ENCODE data around the gene NGF.
A peak's percentile ranks its signal among the peaks of the same experiment; 100 is the strongest.

NGF gene

DNA sequence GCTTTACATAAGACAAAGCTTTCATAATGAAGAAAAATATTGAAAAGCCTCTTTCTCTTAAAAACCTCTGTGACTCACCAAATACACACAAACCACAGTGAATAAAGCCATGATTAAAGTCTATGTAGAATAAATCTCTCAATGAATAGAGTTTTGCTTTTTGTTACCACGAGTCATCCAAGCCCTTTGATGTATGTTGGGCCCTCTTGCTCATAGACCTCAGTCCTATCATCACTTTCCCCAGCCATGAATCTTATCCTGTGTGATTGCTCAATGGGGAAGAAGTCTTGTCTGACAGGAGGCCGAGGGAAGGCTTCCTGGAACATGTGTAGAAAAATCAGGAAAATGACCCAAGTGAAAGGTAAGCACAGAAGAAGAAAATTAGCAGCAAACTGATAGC is 60.8 kb downstream of the NGF start:
- DNase-seq, result no peak

DNA sequence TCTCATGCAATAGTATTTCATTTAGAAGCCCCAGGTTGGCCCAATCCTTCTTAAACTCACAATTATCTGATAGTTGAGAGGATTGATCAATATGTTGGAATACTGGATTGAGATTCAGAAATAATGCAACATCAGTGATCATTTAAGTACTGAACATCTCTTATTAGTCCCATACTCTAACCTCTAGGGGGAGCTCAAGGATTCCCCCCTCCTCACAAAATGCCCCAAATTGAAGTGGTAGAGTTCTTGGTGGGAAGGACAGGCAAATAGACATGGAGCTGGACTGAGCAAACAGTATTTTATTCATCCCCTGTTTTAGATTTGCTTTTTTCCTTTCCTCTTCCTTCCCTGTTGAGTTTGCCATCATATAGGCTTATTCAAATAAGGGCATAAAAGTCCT is 62.8 kb downstream of the NGF start:
- DNase-seq, result peak; percentile 21 to 42

DNA sequence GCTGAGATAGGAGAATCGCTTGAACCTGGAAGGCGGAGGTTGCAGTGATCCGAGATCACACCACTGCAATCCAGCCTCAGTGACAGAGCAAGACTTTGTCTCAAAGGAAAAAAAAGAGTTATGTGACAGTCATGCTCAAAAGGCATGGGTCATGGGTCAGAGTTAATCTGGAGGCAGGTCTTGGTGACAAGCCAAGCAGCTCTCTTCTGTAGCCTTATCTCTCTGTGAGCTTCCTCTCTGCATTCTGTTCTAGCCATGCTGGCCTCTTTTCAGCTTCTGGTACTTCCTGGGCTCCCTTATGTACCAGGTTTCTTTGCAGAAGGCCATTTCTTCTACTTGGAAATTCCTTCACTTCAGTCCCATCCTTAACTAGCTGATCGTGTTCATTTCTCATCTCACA is 63.6 kb downstream of the NGF start:
- no peak for DNase-seq

GRCh38 chr1:115266729-115267421 is 71.2 kb downstream of the NGF start:
- no peak for DNase-seq

DNA sequence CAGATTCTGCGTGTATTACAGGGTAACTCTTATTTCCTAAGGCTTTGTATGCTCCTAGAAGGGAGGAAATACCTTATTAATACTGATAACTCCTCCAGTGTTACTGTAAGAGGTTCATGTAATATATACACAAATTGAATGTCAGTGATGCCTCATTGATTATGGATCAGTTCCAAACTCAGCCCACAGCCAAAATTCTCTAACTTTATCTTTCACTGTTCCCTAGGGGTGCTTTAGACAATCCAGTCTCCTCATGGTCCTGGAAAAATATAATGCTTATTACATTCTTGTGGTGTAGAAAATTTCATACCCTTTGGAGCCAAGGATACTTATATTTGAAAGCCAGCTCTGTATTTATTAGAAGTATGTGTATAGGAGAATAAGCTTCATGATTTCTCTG is 73.0 kb downstream of the NGF start:
- no peak for DNase-seq

DNA sequence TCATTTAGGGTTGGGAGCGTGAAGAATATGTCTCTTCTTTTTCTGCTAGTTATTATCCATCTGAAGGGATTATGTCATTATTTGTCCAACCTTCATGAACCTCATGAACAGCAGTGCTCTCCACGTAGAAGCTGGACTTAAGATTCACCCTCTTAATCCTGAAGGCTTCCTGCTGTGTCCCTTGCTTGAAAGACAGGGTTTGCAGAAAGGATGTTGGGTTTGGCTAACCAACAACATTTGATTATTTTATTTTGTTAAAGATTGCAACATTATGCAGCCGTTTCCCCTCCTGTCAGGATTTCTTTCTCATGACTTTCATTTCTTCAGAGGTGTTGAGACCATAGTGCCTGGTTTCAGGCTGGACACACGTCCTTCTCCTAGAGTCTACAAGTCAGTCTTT is 75.2 kb downstream of the NGF start:
- no peak for DNase-seq

GRCh38 chr1:115261496-115261895 is 76.6 kb downstream of the NGF start:
- no peak for DNase-seq

GRCh38 chr1:115258302-115258866 is 79.7 kb downstream of the NGF start:
- DNase-seq, result no peak

DNA sequence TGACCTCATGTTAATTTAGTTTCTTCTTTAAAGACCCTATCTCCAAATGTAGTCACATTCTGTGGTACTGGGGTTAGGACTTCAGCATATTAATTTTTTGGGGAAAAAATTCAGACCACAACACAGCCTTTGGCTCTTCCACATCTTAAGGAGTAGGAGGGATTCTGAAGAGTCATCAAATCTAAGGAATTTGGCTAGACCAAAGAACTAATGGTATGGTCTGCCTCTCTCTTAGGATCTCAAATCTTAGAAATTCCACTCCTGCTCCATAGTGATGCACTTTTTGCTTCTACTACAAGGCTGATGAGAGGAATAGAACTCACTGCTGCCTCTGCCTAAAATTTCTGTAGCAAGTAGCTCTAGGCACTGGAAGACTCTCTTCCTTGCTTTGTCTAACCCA is 80.5 kb downstream of the NGF start:
- no peak for DNase-seq

- no peak for DNase-seq
Measured at GRCh38 chr1:115255154-115255553, 82.9 kb downstream of the NGF start.

- DNase-seq, result no peak
Measured at GRCh38 chr1:115252585-115252984, 85.5 kb downstream of the NGF start.

GRCh38 chr1:115251856-115252255 is 86.2 kb downstream of the NGF start:
- no peak for DNase-seq

DNA sequence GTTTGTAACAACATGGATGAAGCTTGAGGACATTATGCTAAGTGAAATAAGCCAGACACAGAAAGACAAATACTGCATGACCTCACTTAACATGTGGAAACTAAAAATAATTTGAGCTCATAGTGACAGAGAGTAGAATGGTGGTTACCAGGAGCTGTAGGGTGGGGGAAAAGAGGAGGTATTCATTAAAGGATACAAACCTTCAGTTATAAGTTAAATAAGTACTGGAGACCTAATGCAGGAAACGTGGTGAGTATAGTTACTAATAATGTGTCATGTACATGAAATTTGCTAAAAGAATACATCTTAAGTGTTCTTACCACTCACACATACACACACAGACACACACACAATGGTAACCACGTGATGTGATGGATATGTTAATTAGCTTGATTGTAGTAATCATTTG is 86.7 kb downstream of the NGF start:
- no peak for DNase-seq

- DNase-seq, result no peak
Measured at GRCh38 chr1:115246526-115246925, 91.5 kb downstream of the NGF start.

- no peak for DNase-seq
Measured at GRCh38 chr1:115245227-115245626, 92.8 kb downstream of the NGF start.

- no peak for DNase-seq
Measured at GRCh38 chr1:115242543-115242942, 95.5 kb downstream of the NGF start.

- DNase-seq, result no peak
Measured at GRCh38 chr1:115241309-115241708, 96.7 kb downstream of the NGF start.

GRCh38 chr1:115240297-115240696 is 97.8 kb downstream of the NGF start:
- DNase-seq, result no peak

- no peak for DNase-seq
Measured at GRCh38 chr1:115239426-115239825, 98.6 kb downstream of the NGF start.

DNA sequence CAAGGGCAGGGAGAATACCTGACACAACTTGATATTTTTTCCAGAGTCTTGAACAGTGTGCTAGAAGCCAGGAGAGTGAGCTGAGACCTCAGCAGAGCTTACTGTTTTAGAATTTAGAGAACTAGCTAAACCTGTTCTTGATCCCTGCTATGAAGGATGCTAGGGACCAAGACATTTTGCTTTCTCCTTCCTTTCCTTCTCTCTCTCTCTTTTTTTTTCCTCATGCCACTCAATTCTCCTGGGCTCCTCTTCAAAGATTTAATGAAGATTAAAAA is 99.0 kb downstream of the NGF start:
- DNase-seq, result no peak

GRCh38 chr1:115238336-115239147 is 99.5 kb downstream of the NGF start:
- DNase-seq, result no peak

- DNase-seq, result no peak
Measured at GRCh38 chr1:115237507-115237906, 100.5 kb downstream of the NGF start.

DNA sequence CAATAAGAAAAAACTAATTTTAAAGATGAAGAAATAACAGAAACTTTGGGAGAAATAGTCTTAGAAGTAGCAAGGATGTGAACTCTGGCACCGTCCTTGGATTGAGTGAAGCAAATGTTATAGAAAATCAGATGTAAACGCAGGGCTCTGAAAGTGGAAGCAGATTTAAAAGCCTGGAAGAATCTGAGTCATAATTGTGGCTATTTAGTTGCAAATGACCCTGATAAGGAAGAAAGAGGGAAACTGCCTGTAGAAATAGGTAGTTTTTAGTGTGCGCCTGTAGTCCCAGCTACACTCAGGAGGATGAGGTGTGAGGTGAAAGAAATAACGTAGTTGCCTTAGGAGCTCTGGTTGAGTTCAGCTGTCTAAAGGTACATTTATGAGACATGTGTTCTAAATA is 101.0 kb downstream of the NGF start:
- DNase-seq, result no peak
